H7 (cell line): ENCODE results near the gene CALN1. TPM values are rescaled to one million over a fixed set of nuclear protein-coding genes. Genes with fewer than 3 reads are reported as not detected.
"Not testable (repeated sequence)": the region's sequence is repeated elsewhere in the genome, so short reads cannot be mapped to it uniquely, and the experiment has no call there.

ENCODE experiments used
- DNase-seq: peaks from one replicate; pipeline ENCODE4 v3.0.0; 2012
- H3K27me3 ChIP-seq: 2 replicates; pipeline ENCODE4 v1.6.0; 2011; ENCODE audit warnings: mild to moderate bottlenecking, low read length; ENCODE audit not compliant: control insufficient read depth, insufficient read depth
- H3K36me3 ChIP-seq: replicated peaks from 2 replicates; pipeline ENCODE4 v1.5.1; 2011; ENCODE audit warnings: low read length; ENCODE audit not compliant: control insufficient read depth, insufficient read depth
- H3K4me3 ChIP-seq: 2 replicates; pipeline ENCODE4 v1.5.1; 2011; ENCODE audit warnings: low read depth, mild to moderate bottlenecking, control low read depth, low read length, moderate library complexity; ENCODE audit not compliant: insufficient read depth
- total RNA-seq: library from RNA; depleted of rRNA; stranded (reverse); fragments of >200 nt; shearing (Covaris generic); gene quantifications from 2 replicates; pipeline ENCODE4 v1.2.3, GENCODE V29; 2014

The CALN1 gene
- total RNA-seq, 1 experiment from 2014 or later: 3.2 TPM

- no peak overlapping the region for H3K4me3 ChIP-seq
- no peaks in the 10 kb centered on the region for H3K27me3 ChIP-seq
- no peaks in the 10 kb centered on the region for H3K36me3 ChIP-seq
- DNase-seq: no peak
These were observed 450.9 kb downstream of the CALN1 start for GRCh38 chr7:71961283-71961682.

GRCh38 chr7:71942115-71942514 is 470.0 kb downstream of the CALN1 start:
- DNase-seq: no peak
- H3K36me3 ChIP-seq: no peaks in the 10 kb centered on the region
- no peaks in the 10 kb centered on the region for H3K27me3 ChIP-seq
- no peak overlapping the region for H3K4me3 ChIP-seq

- no peaks in the 10 kb centered on the region for H3K36me3 ChIP-seq
- no peaks in the 10 kb centered on the region; the same call in 1 of the 2 replicates for H3K27me3 ChIP-seq
- no peak overlapping the region for H3K4me3 ChIP-seq
- no peak for DNase-seq
These were observed 474.2 kb downstream of the CALN1 start for GRCh38 chr7:71937840-71938371.

- Histone ChIP-seq H3K4me3 (no peak overlapping the region), H3K36me3 (no peaks in the 10 kb centered on the region), H3K27me3 (no peaks in the 10 kb centered on the region; the same call in 1 of the 2 replicates)
- DNase-seq: no peak
These were observed 476.5 kb downstream of the CALN1 start for GRCh38 chr7:71935674-71936073.

- DNase-seq: no peak
- H3K27me3 ChIP-seq: no peaks in the 10 kb centered on the region; the same call in 1 of the 2 replicates
- no peaks in the 10 kb centered on the region for H3K36me3 ChIP-seq
- no peak overlapping the region for H3K4me3 ChIP-seq
These were observed 478.7 kb downstream of the CALN1 start for GRCh38 chr7:71933426-71933825.

- Histone ChIP-seq H3K27me3 (no peaks in the 10 kb centered on the region), H3K36me3 (no peaks in the 10 kb centered on the region), H3K4me3 (no peak overlapping the region)
- DNase-seq: peak; percentile 49
These were observed 486.5 kb downstream of the CALN1 start for GRCh38 chr7:71925663-71926062.

- not testable (repeated sequence) for DNase-seq, H3K4me3 ChIP-seq, H3K27me3 ChIP-seq, H3K36me3 ChIP-seq
These were observed 497.9 kb downstream of the CALN1 start for GRCh38 chr7:71914204-71914603.

GRCh38 chr7:71912476-71912875 is 499.7 kb downstream of the CALN1 start:
- Histone ChIP-seq H3K36me3 (no peaks in the 10 kb centered on the region), H3K27me3 (no peaks in the 10 kb centered on the region), H3K4me3 (no peak overlapping the region)
- no peak for DNase-seq

- Histone ChIP-seq H3K4me3 (no peak overlapping the region), H3K27me3 (no peaks in the 10 kb centered on the region), H3K36me3 (no peaks in the 10 kb centered on the region)
- DNase-seq: no peak
These were observed 501.1 kb downstream of the CALN1 start for GRCh38 chr7:71911051-71911450.

- no peaks in the 10 kb centered on the region for H3K27me3 ChIP-seq
- H3K4me3 ChIP-seq: no peak overlapping the region
- no peak for DNase-seq
- no peaks in the 10 kb centered on the region for H3K36me3 ChIP-seq
These were observed 506.3 kb downstream of the CALN1 start for GRCh38 chr7:71905821-71906220.

- Histone ChIP-seq H3K4me3 (no peak overlapping the region), H3K27me3 (no peaks in the 10 kb centered on the region), H3K36me3 (no peaks in the 10 kb centered on the region)
- no peak for DNase-seq
These were observed 507.7 kb downstream of the CALN1 start for GRCh38 chr7:71904484-71904883.

GRCh38 chr7:71900556-71900955 is 511.6 kb downstream of the CALN1 start:
- H3K27me3 ChIP-seq: no peaks in the 10 kb centered on the region
- DNase-seq: no peak
- no peaks in the 10 kb centered on the region for H3K36me3 ChIP-seq
- H3K4me3 ChIP-seq: no peak overlapping the region

GRCh38 chr7:71896535-71896934 is 515.6 kb downstream of the CALN1 start:
- H3K4me3 ChIP-seq: no peak overlapping the region
- DNase-seq: no peak
- H3K27me3 ChIP-seq: no peaks in the 10 kb centered on the region
- H3K36me3 ChIP-seq: no peaks in the 10 kb centered on the region

- Histone ChIP-seq H3K36me3 (no peaks in the 10 kb centered on the region), H3K4me3 (no peak overlapping the region), H3K27me3 (no peaks in the 10 kb centered on the region)
- DNase-seq: no peak
These were observed 526.1 kb downstream of the CALN1 start for GRCh38 chr7:71886046-71886445.

GRCh38 chr7:71885487-71885886 is 526.7 kb downstream of the CALN1 start:
- Histone ChIP-seq H3K4me3 (no peak overlapping the region), H3K36me3 (no peaks in the 10 kb centered on the region), H3K27me3 (no peaks in the 10 kb centered on the region)
- DNase-seq: no peak

GRCh38 chr7:71883415-71883814 is 528.7 kb downstream of the CALN1 start:
- DNase-seq: no peak
- H3K27me3 ChIP-seq: no peaks in the 10 kb centered on the region
- no peak overlapping the region for H3K4me3 ChIP-seq
- H3K36me3 ChIP-seq: no peaks in the 10 kb centered on the region
